Liver (tissue), 9 donors: Measurements from ENCODE around the gene DNAH7. TPM values are rescaled to one million over a fixed set of nuclear protein-coding genes. Genes with fewer than 3 reads are reported as not detected.

Experiments
- DNase-seq: peaks from one replicate; pipeline ENCODE4 v3.0.0-alpha.2; 2017; ENCODE audit warnings: low spot score
- H3K27ac ChIP-seq, 2 donors: one replicate each; pipeline ENCODE4 v1.7.0; 2013; ENCODE audit warnings: inconsistent platforms in 2 of 2, low read length in 2 of 2, control low read depth in 1 of 2, low read depth in 1 of 2, mild to moderate bottlenecking in 1 of 2
- H3K27me3 ChIP-seq, 4 donors: one replicate each; pipeline versions ENCODE4 v1.6.1 to v1.7.0; 2013; ENCODE audit warnings: low read length in 3 of 4, inconsistent platforms in 1 of 4, mild to moderate bottlenecking in 1 of 4, moderate library complexity in 1 of 4; ENCODE audit not compliant: control insufficient read depth in 4 of 4, insufficient read depth in 4 of 4
- H3K36me3 ChIP-seq, 4 donors: one replicate each; pipeline versions ENCODE4 v1.6.1 to v1.7.0; 2013; ENCODE audit warnings: low read length in 3 of 4, mild to moderate bottlenecking in 3 of 4, low read depth in 1 of 4, moderate library complexity in 1 of 4; ENCODE audit not compliant: control insufficient read depth in 4 of 4, insufficient read depth in 3 of 4
- H3K4me1 ChIP-seq, 4 donors: one replicate each; pipeline versions ENCODE4 v1.6.1 to v1.7.0; 2013; ENCODE audit warnings: low read length in 3 of 4, mild to moderate bottlenecking in 3 of 4, moderate library complexity in 1 of 4; ENCODE audit not compliant: control insufficient read depth in 4 of 4, insufficient read depth in 4 of 4
- H3K4me3 ChIP-seq, 3 donors: one replicate each; pipeline versions ENCODE4 v1.6.1 to v1.7.0; 2013; ENCODE audit warnings: low read length in 3 of 3, control low read depth in 1 of 3, low read depth in 1 of 3, mild to moderate bottlenecking in 1 of 3
- H3K9ac ChIP-seq, 2 donors: one replicate each; pipeline ENCODE4 v1.7.0; 2013; ENCODE audit warnings: low read length in 2 of 2, mild to moderate bottlenecking in 2 of 2, moderate library complexity in 2 of 2, control low read depth in 1 of 2, low read depth in 1 of 2
- H3K9me3 ChIP-seq, 4 donors: one replicate each; pipeline versions ENCODE4 v1.6.1 to v1.7.0; 2013; ENCODE audit warnings: low read length in 3 of 4; ENCODE audit not compliant: control insufficient read depth in 4 of 4
- ATF3 ChIP-seq: IDR thresholded peaks from 2 replicates; pipeline ENCODE4 v1.6.1; 2016; ENCODE audit warnings: antibody characterized with exemption
- CTCF ChIP-seq: fragments of 150-350 bp; IDR thresholded peaks from 2 replicates; pipeline ENCODE4 v1.5.1; 2017; ENCODE audit warnings: improper control_type of control experiment, low read depth, low read length; ENCODE audit not compliant: missing input control
- EGR1 ChIP-seq, 2 donors: IDR thresholded peaks; 2 replicates each; pipeline ENCODE4 v1.6.1; 2016 to 2018; ENCODE audit warnings: antibody characterized with exemption in 2 of 2, low read depth in 2 of 2
- FOXA1 ChIP-seq: IDR thresholded peaks from 2 replicates; pipeline ENCODE4 v1.6.1; 2016; ENCODE audit warnings: antibody characterized with exemption
- FOXA2 ChIP-seq: IDR thresholded peaks from 2 replicates; pipeline ENCODE4 v1.6.1; 2016; ENCODE audit warnings: antibody characterized with exemption
- GABPA ChIP-seq, 2 donors: IDR thresholded peaks in 1 of 2; conservative IDR thresholded peaks in 1 of 2; 2 replicates each; pipeline ENCODE4 v1.6.1; 2016; ENCODE audit warnings: antibody characterized with exemption in 2 of 2, mild to moderate bottlenecking in 1 of 2, moderate library complexity in 1 of 2
- HNF4A ChIP-seq, 2 donors: conservative IDR thresholded peaks; 2 replicates each; pipeline ENCODE4 v1.6.1; 2016; ENCODE audit warnings: antibody characterized with exemption in 2 of 2, mild to moderate bottlenecking in 2 of 2
- HNF4G ChIP-seq: IDR thresholded peaks from 2 replicates; pipeline ENCODE4 v1.6.1; 2016; ENCODE audit warnings: antibody characterized with exemption
- JUND ChIP-seq, 2 donors: IDR thresholded peaks; 2 replicates each; pipeline ENCODE4 v1.6.1; 2016; ENCODE audit warnings: antibody characterized with exemption in 2 of 2
- MAX ChIP-seq: IDR thresholded peaks from 2 replicates; pipeline ENCODE4 v1.6.1; 2016; ENCODE audit warnings: antibody characterized with exemption
- NR2F2 ChIP-seq: IDR thresholded peaks from 2 replicates; pipeline ENCODE4 v1.6.1; 2016; ENCODE audit warnings: antibody characterized with exemption
- RAD21 ChIP-seq, 2 donors: IDR thresholded peaks; 2 replicates each; pipeline ENCODE4 v1.6.1; 2016; ENCODE audit warnings: antibody characterized with exemption in 2 of 2, mild to moderate bottlenecking in 2 of 2
- RXRA ChIP-seq, 2 donors: IDR thresholded peaks; 2 replicates each; pipeline ENCODE4 v1.6.1; 2017 to 2018; ENCODE audit warnings: antibody characterized with exemption in 2 of 2, mild to moderate bottlenecking in 1 of 2
- TAF1 ChIP-seq: conservative IDR thresholded peaks from 2 replicates; pipeline ENCODE4 v1.6.1; 2016; ENCODE audit warnings: antibody characterized with exemption, mild to moderate bottlenecking
- YY1 ChIP-seq: IDR thresholded peaks from 2 replicates; pipeline ENCODE4 v1.6.1; 2016; ENCODE audit warnings: antibody characterized with exemption, mild to moderate bottlenecking
- ZBTB33 ChIP-seq: IDR thresholded peaks from 2 replicates; pipeline ENCODE4 v1.6.1; 2016; ENCODE audit warnings: antibody characterized with exemption
- WGBS: extraction: QIAGEN DNeasy Blood & Tissue Kit; methylation state at CpG from one replicate; pipeline ENCODE4 v1.1.7; 2013; 5-methylcytosine and 5-hydroxymethylcytosine counted together
- polyA plus RNA-seq, 2 donors: library from polyadenylated mRNA; stranded (reverse) in 1 of 2; unstranded in 1 of 2; fragments of 200-250 nt in 1 of 2; fragments of >200 nt in 1 of 2; fragmentation: Nextera tagmentation in 1 of 2; extraction: Ambion mirVana in 1 of 2; gene quantifications; one replicate each; pipeline versions ENCODE4 v1.2.1 to v1.2.3, GENCODE V29; 2013 to 2015
- total RNA-seq, 2 donors: library from RNA; depleted of rRNA; stranded (reverse); fragments of >200 nt; gene quantifications; one replicate each; pipeline ENCODE4 v1.2.3, GENCODE V29; 2014
- donor health status: healthy.
- donor health status: healthy.
- donor health status: healthy.
- donor health status: healthy.
- donor health status: healthy.

DNAH7 gene
- total and polyA plus RNA-seq, 4 donors: under 0.01 to 0.50 (median 0.07) TPM

- TF ChIP-seq JUND (IDR thresholded peaks at IDR 0.05): no peak
- no peak for TF ChIP-seq FOXA1
- TF ChIP-seq GABPA (IDR thresholded peaks at IDR 0.05 in 1 of 2, conservative IDR thresholded peaks at IDR 0.05 in 1 of 2): no peak
- TF ChIP-seq CTCF: no peak
- TF ChIP-seq TAF1: no peak
- TF ChIP-seq FOXA2: no peak
- DNase-seq: no peak
- H3K4me1 ChIP-seq: no peaks in the 10 kb centered on the region
- H3K4me3 ChIP-seq: no peak overlapping the region
- peaks cover 0 to 4% (median 0%) of the 10 kb centered on the region in 4 donors for H3K9me3 ChIP-seq
- no peak overlapping the region for H3K27ac ChIP-seq
- H3K27me3 ChIP-seq: peaks cover 0 to 2% (median 0%) of the 10 kb centered on the region in 4 donors
- no peaks in the 10 kb centered on the region for H3K36me3 ChIP-seq
- no peak overlapping the region for H3K9ac ChIP-seq
Measured at GRCh38 chr2:196041786-196042185, 26.9 kb downstream of the DNAH7 start.

- Histone ChIP-seq H3K9ac (no peak overlapping the region), H3K36me3 (no peaks in the 10 kb centered on the region), H3K27me3 (peaks cover 0 to 7% (median 0%) of the 10 kb centered on the region in 4 donors), H3K27ac (no peak overlapping the region), H3K9me3 (peaks cover 0 to 4% (median 1%) of the 10 kb centered on the region in 4 donors), H3K4me1 (no peaks in the 10 kb centered on the region), H3K4me3 (no peak overlapping the region)
- TF ChIP-seq ATF3 (no peak), RXRA (IDR thresholded peaks at IDR 0.05) (no peak), YY1 (no peak), TAF1 (no peak), MAX (no peak), RAD21 (IDR thresholded peaks at IDR 0.05) (no peak), EGR1 (IDR thresholded peaks at IDR 0.05; ENCODE audit: low read depth in 2 of 2) (no peak), NR2F2 (no peak), JUND (IDR thresholded peaks at IDR 0.05) (no peak), HNF4A (conservative IDR thresholded peaks at IDR 0.05) (no peak)
- DNase-seq: no peak
Measured at GRCh38 chr2:196040218-196040617, 28.4 kb downstream of the DNAH7 start.

GRCh38 chr2:196036442-196036841 lies 32.2 kb downstream of the DNAH7 start:
- Histone ChIP-seq H3K9ac (no peak overlapping the region), H3K27me3 (peaks cover 0 to 9% (median 0%) of the 10 kb centered on the region in 4 donors), H3K27ac (no peak overlapping the region), H3K4me1 (no peaks in the 10 kb centered on the region), H3K4me3 (no peak overlapping the region), H3K9me3 (peaks cover 0 to 4% (median 1%) of the 10 kb centered on the region in 4 donors), H3K36me3 (no peaks in the 10 kb centered on the region)
- no peak for DNase-seq
- WGBS: 84% methylated on average over 2 of the region's 2 CpGs
- no peak for TF ChIP-seq GABPA (IDR thresholded peaks at IDR 0.05 in 1 of 2, conservative IDR thresholded peaks at IDR 0.05 in 1 of 2)
- TF ChIP-seq JUND (IDR thresholded peaks at IDR 0.05): no peak
- TF ChIP-seq HNF4G: no peak
- no peak for TF ChIP-seq RAD21 (IDR thresholded peaks at IDR 0.05)
- TF ChIP-seq ATF3: no peak
- no peak for TF ChIP-seq CTCF
- no peak for TF ChIP-seq EGR1 (IDR thresholded peaks at IDR 0.05; ENCODE audit: low read depth in 2 of 2)
- no peak for TF ChIP-seq MAX
- TF ChIP-seq ZBTB33: no peak
- TF ChIP-seq FOXA2: no peak
- TF ChIP-seq NR2F2: no peak
- no peak for TF ChIP-seq HNF4A (conservative IDR thresholded peaks at IDR 0.05)
- TF ChIP-seq RXRA (IDR thresholded peaks at IDR 0.05): no peak
